HG03432 (cell line): ENCODE data around the gene STX10.
A peak's percentile ranks its signal among the peaks of the same experiment; 100 is the strongest.
"Not testable (repeated sequence)": the region's sequence is repeated elsewhere in the genome, so short reads cannot be mapped to it uniquely, and the experiment has no call there.

Source experiments
- ATAC-seq: cut with Tn5 transposase; IDR thresholded peaks from one replicate; pipeline ENCODE4 v1.9.1; 2021; ENCODE audit warnings: mild to moderate bottlenecking, moderate library complexity; ENCODE audit not compliant: unreplicated experiment

STX10 gene

GRCh38 chr19:13150187-13150930, at the start of gene STX10, which contains the start of gene IER2:
Gene STX10, minus strand, starts transcription at chr19:13150375. Its CDS starts 202 bp downstream, at chr19:13150173.
Gene IER2, plus strand, starts transcription at chr19:13150411. Its CDS starts 2,776 bp downstream, at chr19:13153187.
- peak; percentile 32 for ATAC-seq

- no peak for ATAC-seq
These were observed 48.5 kb upstream of the STX10 start for GRCh38 chr19:13198634-13199033.

GRCh38 chr19:13195678-13196077, 45.5 kb upstream of the STX10 start:
- no peak for ATAC-seq

GRCh38 chr19:13190781-13191540, 40.8 kb upstream of the STX10 start:
- no peak for ATAC-seq

- ATAC-seq, result no peak
These were observed 39.4 kb upstream of the STX10 start for GRCh38 chr19:13189600-13189999.

GRCh38 chr19:13187419-13187818, 37.2 kb upstream of the STX10 start:
- ATAC-seq, result no peak

- not testable (repeated sequence) for ATAC-seq
These were observed 36.5 kb upstream of the STX10 start for GRCh38 chr19:13186688-13187087.

- not testable (repeated sequence) for ATAC-seq
These were observed 35.8 kb upstream of the STX10 start for GRCh38 chr19:13185763-13186657.

- not testable (repeated sequence) for ATAC-seq
These were observed 34.8 kb upstream of the STX10 start for GRCh38 chr19:13184926-13185325.

- no peak for ATAC-seq
These were observed 31.7 kb upstream of the STX10 start for GRCh38 chr19:13181747-13182388.

- ATAC-seq, result not testable (repeated sequence)
These were observed 28.1 kb upstream of the STX10 start for GRCh38 chr19:13178291-13178690.

GRCh38 chr19:13177584-13177983, 27.4 kb upstream of the STX10 start:
- not testable (repeated sequence) for ATAC-seq

- no peak for ATAC-seq
These were observed 26.2 kb upstream of the STX10 start for GRCh38 chr19:13176345-13176744.

- no peak for ATAC-seq
These were observed 23.1 kb upstream of the STX10 start for GRCh38 chr19:13173139-13173737.

- no peak for ATAC-seq
These were observed 22.4 kb upstream of the STX10 start for GRCh38 chr19:13172346-13173138.

- ATAC-seq, result no peak
These were observed 21.0 kb upstream of the STX10 start for GRCh38 chr19:13171146-13171545.

- no peak for ATAC-seq
These were observed 19.6 kb upstream of the STX10 start for GRCh38 chr19:13169769-13170168.

GRCh38 chr19:13166151-13166550, 16.0 kb upstream of the STX10 start:
- not testable (repeated sequence) for ATAC-seq
